ENCODE measurements around the gene CHD1L.

Gene CHD1L

DNA sequence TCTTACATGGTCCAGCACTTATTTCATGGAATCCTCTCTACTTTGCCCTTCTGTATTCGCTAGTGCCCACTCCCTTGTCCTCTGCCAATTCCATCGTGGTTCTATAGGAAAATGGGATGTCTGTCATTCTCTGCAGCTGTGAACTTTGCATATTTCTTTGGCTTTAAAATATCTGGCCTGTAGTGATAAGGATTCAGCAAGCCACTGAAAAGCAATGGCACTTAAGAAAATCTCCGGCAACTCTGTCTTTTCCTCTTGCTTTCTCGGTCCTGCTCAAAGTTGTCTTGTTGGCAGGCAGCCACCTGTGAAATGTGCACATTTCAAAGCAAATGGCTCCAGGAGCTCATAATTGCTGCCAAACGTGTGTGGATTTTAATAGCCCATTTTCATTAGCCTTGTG, 91.8 kb downstream of the CHD1L start:
- TF ChIP-seq, protein P1, sequence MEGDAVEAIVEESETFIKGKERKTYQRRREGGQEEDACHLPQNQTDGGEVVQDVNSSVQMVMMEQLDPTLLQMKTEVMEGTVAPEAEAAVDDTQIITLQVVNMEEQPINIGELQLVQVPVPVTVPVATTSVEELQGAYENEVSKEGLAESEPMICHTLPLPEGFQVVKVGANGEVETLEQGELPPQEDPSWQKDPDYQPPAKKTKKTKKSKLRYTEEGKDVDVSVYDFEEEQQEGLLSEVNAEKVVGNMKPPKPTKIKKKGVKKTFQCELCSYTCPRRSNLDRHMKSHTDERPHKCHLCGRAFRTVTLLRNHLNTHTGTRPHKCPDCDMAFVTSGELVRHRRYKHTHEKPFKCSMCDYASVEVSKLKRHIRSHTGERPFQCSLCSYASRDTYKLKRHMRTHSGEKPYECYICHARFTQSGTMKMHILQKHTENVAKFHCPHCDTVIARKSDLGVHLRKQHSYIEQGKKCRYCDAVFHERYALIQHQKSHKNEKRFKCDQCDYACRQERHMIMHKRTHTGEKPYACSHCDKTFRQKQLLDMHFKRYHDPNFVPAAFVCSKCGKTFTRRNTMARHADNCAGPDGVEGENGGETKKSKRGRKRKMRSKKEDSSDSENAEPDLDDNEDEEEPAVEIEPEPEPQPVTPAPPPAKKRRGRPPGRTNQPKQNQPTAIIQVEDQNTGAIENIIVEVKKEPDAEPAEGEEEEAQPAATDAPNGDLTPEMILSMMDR (conservative IDR thresholded peaks at IDR 0.05; ENCODE audit: low read depth, low read length), result no peak
- no peak overlapping the region for H3K4me3 ChIP-seq (ENCODE audit: low read depth, low read length)
- DNase-seq (ENCODE audit: low read depth), result peak; percentile 1

DNA sequence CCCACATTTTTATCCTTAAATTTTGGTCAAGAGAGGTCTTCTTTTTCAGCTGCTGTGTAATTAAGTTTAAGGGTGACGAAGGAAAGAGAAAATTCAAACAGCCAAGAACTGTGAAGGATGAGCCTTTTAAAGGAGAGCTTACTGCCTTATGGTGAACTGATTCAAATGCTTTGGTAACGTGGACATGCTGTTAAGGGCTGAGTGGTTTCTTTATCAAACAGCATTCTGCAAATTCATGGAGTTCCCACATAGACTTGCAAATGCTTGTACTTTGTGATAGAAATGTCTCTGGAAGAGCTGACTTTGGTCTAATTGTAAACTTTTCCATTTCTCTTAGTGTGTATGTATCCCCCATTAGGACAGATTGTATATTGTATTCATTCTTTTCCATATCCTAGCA, 93.8 kb downstream of the CHD1L start:
- no peak overlapping the region for H3K4me3 ChIP-seq (ENCODE audit: low read depth, low read length)
- DNase-seq (ENCODE audit: low read depth), result no peak
- TF ChIP-seq, protein P1 (conservative IDR thresholded peaks at IDR 0.05; ENCODE audit: low read depth, low read length), result no peak

DNA sequence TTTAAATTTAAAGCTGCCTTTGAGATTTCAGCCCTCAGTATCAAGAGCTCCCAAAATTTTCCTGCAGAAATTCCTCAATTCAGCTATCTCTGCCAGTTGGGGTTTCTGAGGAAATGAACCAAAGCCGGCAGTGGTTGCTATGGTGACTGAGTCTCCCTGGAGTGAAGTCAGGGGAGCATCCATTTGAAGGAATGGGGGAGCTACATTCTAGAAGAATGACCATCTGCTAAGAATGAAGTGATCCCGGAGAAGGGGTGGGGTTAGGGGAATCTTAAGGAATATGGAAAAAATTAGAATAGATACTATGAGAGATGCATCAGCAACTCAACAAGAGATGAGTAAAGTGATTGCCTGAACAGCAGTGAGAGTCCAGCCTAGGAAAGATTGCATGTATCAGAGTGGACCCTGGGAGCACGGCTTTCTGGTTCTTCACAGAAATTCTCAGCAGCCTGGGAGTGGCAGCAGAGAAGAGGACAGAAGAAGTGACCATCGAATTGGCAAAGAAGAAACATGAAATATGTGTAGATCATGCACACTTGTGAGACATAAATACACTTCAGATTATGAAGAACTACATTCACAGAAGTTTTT, 94.7 kb downstream of the CHD1L start:
- no peak overlapping the region for H3K4me3 ChIP-seq (ENCODE audit: low read depth, low read length)
- DNase-seq (ENCODE audit: low read depth), result no peak
- TF ChIP-seq, protein P1 (conservative IDR thresholded peaks at IDR 0.05; ENCODE audit: low read depth, low read length), result no peak

DNA sequence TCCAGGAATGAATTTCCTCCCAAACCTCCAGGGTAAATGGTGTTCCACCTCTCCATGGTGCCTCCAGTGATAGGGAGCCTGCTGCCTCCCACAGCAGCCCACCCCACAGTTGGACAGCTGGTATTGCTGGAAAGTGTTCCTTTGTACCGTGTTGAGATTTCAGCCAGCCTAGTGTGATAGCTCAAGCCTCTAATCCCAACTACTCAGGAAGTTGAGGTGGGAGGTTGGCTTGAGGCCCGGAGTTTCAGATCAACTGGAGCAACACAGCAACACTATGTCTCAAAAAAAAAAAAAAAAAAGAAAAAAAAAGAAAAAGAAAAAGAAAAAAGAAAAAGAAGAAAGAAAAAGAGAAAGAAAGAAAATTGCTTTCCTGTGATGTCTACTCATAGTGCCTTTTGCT, 96.1 kb downstream of the CHD1L start:
- TF ChIP-seq, protein P1 (conservative IDR thresholded peaks at IDR 0.05; ENCODE audit: low read depth, low read length), result no peak
- no peak for DNase-seq (ENCODE audit: low read depth)
- no peak overlapping the region for H3K4me3 ChIP-seq (ENCODE audit: low read depth, low read length)

DNA sequence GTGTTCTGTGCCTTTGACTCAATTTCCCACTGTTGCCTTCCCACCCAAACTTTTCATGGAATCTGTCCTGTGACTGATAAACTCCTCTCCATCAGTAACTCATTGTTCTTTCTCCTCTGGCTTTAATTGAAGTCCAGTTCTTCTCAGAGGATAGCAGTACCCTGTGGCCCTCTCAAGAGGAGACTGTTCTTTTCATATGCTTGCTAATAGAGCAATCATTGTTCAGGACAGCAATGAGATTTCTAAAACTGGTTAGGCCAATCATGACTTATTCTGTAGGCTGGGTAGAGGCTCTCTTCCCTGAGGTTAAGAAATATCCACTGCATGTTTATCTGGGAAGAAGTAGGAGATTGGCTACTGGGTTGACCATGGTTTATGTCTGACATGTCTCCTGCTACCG, 98.8 kb downstream of the CHD1L start:
- no peak overlapping the region for H3K4me3 ChIP-seq (ENCODE audit: low read depth, low read length)
- DNase-seq (ENCODE audit: low read depth), result no peak
- TF ChIP-seq, protein P1 (conservative IDR thresholded peaks at IDR 0.05; ENCODE audit: low read depth, low read length), result no peak
